Glutamatergic neuron (in vitro differentiated cells): Measurements from ENCODE around the gene PKN1. TPM values are rescaled to one million over a fixed set of nuclear protein-coding genes. Genes with fewer than 3 reads are reported as not detected.

ENCODE experiments used
- DNase-seq: peaks from one replicate; pipeline ENCODE4 v3.0.0; 2022
- H3K27ac Mint-ChIP-seq: one replicate; pipeline ENCODE4 v1.8.0; 2020; ENCODE audit warnings: mild to moderate bottlenecking, mixed read lengths, inconsistent platforms; ENCODE audit not compliant: unreplicated experiment
- H3K27me3 Mint-ChIP-seq: one replicate; pipeline ENCODE4 v1.8.0; 2020; ENCODE audit warnings: mild to moderate bottlenecking, moderate library complexity, mixed read lengths, inconsistent platforms; ENCODE audit not compliant: unreplicated experiment
- H3K36me3 Mint-ChIP-seq: one replicate; pipeline ENCODE4 v1.8.0; 2020; ENCODE audit warnings: mild to moderate bottlenecking, mixed read lengths, inconsistent platforms; ENCODE audit not compliant: unreplicated experiment
- H3K4me1 Mint-ChIP-seq: one replicate; pipeline ENCODE4 v1.8.0; 2020; ENCODE audit warnings: mild to moderate bottlenecking, low read depth, mixed read lengths, inconsistent platforms; ENCODE audit not compliant: unreplicated experiment
- H3K4me3 Mint-ChIP-seq: one replicate; pipeline ENCODE4 v1.8.0; 2020; ENCODE audit warnings: mild to moderate bottlenecking, mixed read lengths, inconsistent platforms; ENCODE audit not compliant: unreplicated experiment
- H3K9me3 Mint-ChIP-seq: one replicate; pipeline ENCODE4 v1.8.0; 2020; ENCODE audit warnings: mild to moderate bottlenecking, moderate library complexity, mixed read lengths, inconsistent platforms; ENCODE audit not compliant: unreplicated experiment
- total RNA-seq: library from RNA; stranded (reverse); fragmentation: NEBNext Ultra II Directional; extraction: Animal tissue kit (Norgen Biotek cat#: 25700); gene quantifications from one replicate; pipeline ENCODE4 v1.2.1, GENCODE V29; 2021; ENCODE audit not compliant: unreplicated experiment
- TF ChIP-seq, protein P1 (sequence below): fragments of 200-600 bp; sonication (generic); IDR thresholded peaks from one replicate; pipeline ENCODE4 v1.5.0; 2021; ENCODE audit not compliant: partially characterized antibody, unreplicated experiment

PKN1 gene
- total RNA-seq, 1 donor from 2014 or later, result 117 TPM

DNA sequence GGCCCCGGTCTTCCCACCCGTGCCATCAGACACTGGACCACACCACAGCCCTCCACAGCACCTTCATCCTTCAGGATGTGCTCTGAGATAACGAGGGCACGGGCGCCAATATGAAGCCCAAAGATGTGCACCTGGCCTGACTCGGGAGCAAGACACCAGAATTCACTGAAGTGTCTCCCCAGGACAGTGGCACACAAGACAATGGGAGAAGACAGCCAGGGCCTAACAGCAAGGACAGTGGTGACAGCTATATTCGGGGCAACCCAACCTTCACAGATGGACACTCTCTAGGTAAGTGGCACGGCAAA, 21.2 kb upstream of the PKN1 start:
- DNase-seq, result no peak
- no peaks in the 10 kb centered on the region for H3K36me3 Mint-ChIP-seq
- H3K4me1 Mint-ChIP-seq, result peaks cover 27% of the 10 kb centered on the region
- peak overlapping the region; percentile 76 for H3K27ac Mint-ChIP-seq
- peaks cover 10% of the 10 kb centered on the region for H3K9me3 Mint-ChIP-seq
- H3K4me3 Mint-ChIP-seq, result peak overlapping the region; percentile 49
- TF ChIP-seq, protein P1, sequence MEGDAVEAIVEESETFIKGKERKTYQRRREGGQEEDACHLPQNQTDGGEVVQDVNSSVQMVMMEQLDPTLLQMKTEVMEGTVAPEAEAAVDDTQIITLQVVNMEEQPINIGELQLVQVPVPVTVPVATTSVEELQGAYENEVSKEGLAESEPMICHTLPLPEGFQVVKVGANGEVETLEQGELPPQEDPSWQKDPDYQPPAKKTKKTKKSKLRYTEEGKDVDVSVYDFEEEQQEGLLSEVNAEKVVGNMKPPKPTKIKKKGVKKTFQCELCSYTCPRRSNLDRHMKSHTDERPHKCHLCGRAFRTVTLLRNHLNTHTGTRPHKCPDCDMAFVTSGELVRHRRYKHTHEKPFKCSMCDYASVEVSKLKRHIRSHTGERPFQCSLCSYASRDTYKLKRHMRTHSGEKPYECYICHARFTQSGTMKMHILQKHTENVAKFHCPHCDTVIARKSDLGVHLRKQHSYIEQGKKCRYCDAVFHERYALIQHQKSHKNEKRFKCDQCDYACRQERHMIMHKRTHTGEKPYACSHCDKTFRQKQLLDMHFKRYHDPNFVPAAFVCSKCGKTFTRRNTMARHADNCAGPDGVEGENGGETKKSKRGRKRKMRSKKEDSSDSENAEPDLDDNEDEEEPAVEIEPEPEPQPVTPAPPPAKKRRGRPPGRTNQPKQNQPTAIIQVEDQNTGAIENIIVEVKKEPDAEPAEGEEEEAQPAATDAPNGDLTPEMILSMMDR, result no peak
- H3K27me3 Mint-ChIP-seq, result peaks cover 18% of the 10 kb centered on the region

DNA sequence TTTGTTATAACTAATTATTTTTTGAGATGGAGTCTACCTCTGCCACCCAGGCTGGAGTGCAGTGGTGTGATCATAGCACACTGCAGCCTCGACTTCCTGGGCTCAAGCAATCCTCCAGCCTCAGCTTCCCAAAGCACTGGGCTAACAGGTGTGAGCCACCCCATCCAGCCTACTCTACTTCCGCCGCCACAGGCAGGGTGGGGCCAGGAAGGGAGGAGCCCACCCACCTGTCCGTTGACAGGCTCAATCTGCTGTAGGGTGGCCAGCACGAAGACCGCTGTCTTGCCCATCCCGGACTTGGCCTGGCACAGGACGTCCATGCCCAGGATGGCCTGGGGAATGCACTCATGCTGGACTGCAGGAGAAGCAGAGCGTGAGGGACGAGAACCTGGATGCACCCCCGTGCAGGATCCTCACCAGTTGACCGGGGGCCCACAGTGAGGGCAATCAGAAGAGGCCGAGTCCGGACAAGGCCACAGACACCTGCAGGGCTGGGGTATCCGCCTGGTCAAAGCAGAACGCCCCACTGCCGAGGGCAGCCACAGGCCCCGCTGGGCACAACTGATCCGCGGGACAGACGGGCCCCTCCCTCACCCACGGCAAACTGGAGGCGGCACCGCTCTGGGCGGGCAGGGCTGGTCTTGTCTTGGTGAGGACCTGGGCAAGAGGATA, 20.6 kb upstream of the PKN1 start:
- DNase-seq, result no peak
- H3K4me1 Mint-ChIP-seq, result peaks cover 29% of the 10 kb centered on the region
- peaks cover 8% of the 10 kb centered on the region for H3K9me3 Mint-ChIP-seq
- H3K36me3 Mint-ChIP-seq, result no peaks in the 10 kb centered on the region
- H3K27me3 Mint-ChIP-seq, result peaks cover 18% of the 10 kb centered on the region
- H3K27ac Mint-ChIP-seq, result no peak overlapping the region
- TF ChIP-seq, protein P1, result no peak
- H3K4me3 Mint-ChIP-seq, result no peak overlapping the region

DNA sequence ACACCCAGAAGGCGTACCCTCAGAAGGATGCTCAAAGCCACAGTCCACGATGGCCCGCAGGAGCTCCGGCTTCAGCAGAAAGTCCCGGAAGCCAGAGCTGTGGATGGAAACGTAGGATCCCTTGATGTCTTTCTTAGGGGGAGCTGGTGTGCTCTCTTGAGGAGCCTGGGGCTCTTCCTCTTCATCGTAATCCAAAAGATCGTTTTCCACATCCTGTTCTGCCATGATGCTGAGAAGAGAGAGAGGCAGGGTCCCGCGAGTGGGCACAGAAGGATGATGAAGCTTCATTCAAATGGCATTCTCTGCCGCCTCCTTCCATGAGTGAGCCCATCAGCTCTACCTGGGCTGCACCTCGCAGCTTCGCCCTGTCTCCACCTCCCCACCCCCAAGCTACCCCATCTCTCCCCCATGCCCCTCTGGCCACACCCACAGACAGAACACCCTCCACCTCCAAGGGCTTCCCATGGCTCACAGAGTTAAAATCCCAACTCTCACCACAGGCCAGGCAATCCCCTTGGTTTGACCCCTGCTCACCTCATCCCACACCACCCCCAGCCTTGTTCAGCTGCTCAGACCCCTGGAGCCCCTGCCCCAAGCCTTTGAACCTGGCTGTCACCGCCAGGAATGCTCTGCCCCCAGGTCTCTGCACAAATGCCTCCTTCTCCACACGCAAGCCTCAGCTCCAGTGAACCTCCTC, 20.0 kb upstream of the PKN1 start:
- Mint-ChIP-seq H3K27me3 (peaks cover 18% of the 10 kb centered on the region), H3K9me3 (peaks cover 8% of the 10 kb centered on the region), H3K36me3 (no peaks in the 10 kb centered on the region), H3K4me3 (peak overlapping the region; percentile 74), H3K27ac (peak overlapping the region; percentile 98), H3K4me1 (peaks cover 29% of the 10 kb centered on the region)
- TF ChIP-seq, protein P1, result no peak
- no peak for DNase-seq

DNA sequence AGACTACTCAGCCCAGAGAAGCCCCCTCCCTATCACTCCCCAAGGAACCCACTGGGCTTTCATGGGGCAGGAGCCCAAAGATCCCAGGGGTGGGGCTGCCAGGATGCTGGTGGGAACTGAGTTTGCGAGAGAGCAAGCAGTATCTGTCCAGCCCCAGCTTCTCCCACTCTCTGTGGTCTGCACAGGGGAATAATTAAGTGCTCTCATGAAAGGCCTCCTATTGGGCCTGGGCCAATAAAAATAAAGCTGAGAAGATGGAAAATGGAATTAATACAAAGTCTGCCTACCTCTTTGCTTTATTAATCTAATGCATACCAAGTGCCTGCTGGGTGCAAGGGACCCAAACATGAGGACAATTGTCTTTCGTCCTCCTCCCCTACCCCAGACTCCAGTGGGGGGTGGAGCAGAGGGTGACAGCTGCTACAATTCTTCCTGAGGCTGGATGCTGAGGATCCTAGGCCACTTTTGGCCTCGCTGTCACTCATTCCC, 19.4 kb upstream of the PKN1 start:
- H3K27me3 Mint-ChIP-seq, result peaks cover 18% of the 10 kb centered on the region
- peak overlapping the region; percentile 98 for H3K27ac Mint-ChIP-seq
- H3K4me1 Mint-ChIP-seq, result peaks cover 29% of the 10 kb centered on the region
- no peaks in the 10 kb centered on the region for H3K36me3 Mint-ChIP-seq
- H3K9me3 Mint-ChIP-seq, result peaks cover 8% of the 10 kb centered on the region
- H3K4me3 Mint-ChIP-seq, result peak overlapping the region; percentile 74
- TF ChIP-seq, protein P1, result no peak
- DNase-seq, result peak; percentile 61
